ENCODE results near the gene FARS2.

Gene FARS2

DNA sequence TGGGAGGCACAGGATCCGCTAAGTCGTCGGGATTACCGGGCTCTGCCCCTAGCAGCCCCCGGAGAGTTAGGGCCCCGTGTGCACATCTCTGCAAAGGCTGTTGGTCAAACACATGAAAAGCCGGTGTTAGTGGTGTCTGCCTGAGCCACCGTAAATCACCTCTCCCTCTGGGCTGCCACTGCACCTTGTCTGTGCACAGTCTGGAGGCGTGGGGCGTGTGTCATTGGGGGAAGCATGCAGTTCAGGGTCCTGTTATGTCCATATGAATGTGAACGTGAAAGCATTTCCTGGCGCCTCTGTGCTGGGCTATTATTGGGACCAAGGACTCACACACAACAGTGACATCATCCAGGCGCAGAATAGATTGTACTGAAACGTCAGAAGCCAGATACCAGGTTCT, 439.9 kb downstream of the FARS2 start:
- no peaks in the 10 kb centered on the region for H3K36me3 ChIP-seq (ENCODE audit: control insufficient read depth in 2 of 2, insufficient read depth in 1 of 2, low read length in 2 of 2)
- H3K27ac ChIP-seq (ENCODE audit: extremely low read depth, low read depth, low read length): no peak overlapping the region
- no peaks in the 10 kb centered on the region for H3K9me3 ChIP-seq (ENCODE audit: control insufficient read depth, insufficient read depth, low read depth, low read length)
- TF ChIP-seq, protein P1, sequence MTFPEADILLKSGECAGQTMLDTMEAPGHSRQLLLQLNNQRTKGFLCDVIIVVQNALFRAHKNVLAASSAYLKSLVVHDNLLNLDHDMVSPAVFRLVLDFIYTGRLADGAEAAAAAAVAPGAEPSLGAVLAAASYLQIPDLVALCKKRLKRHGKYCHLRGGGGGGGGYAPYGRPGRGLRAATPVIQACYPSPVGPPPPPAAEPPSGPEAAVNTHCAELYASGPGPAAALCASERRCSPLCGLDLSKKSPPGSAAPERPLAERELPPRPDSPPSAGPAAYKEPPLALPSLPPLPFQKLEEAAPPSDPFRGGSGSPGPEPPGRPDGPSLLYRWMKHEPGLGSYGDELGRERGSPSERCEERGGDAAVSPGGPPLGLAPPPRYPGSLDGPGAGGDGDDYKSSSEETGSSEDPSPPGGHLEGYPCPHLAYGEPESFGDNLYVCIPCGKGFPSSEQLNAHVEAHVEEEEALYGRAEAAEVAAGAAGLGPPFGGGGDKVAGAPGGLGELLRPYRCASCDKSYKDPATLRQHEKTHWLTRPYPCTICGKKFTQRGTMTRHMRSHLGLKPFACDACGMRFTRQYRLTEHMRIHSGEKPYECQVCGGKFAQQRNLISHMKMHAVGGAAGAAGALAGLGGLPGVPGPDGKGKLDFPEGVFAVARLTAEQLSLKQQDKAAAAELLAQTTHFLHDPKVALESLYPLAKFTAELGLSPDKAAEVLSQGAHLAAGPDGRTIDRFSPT (tag by site-specific recombination; IDR thresholded peaks at IDR 0.05): no peak
- no peak overlapping the region for H3K4me3 ChIP-seq (ENCODE audit: low read depth, low read length)
- H3K4me1 ChIP-seq (ENCODE audit: control insufficient read depth, insufficient read depth, low read length): no peaks in the 10 kb centered on the region
- ChIA-PET POLR2A (no interaction called here), CTCF (no interaction called here)

DNA sequence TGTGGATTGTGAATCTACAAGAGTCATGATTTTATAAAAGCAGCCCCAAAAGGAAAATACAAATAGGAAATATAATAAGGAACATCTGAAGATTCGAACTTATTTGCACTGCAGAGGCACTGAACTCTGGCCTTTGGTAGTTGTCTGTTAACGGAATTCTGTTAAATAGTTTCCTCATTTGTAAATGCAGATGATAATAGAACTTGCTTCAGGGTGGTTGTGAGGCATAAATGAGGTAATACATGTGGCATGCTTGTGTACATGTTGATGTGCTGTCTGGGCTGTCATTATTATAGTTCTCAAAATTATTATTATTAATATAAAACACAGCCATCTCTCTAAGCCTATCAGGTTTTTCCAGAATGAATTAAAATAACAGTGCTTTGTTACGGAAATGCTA, 443.4 kb downstream of the FARS2 start:
- Histone ChIP-seq H3K4me3 (ENCODE audit: low read depth, low read length) (no peak overlapping the region), H3K36me3 (ENCODE audit: control insufficient read depth in 2 of 2, insufficient read depth in 1 of 2, low read length in 2 of 2) (no peaks in the 10 kb centered on the region), H3K4me1 (ENCODE audit: control insufficient read depth, insufficient read depth, low read length) (no peaks in the 10 kb centered on the region), H3K9me3 (ENCODE audit: control insufficient read depth, insufficient read depth, low read depth, low read length) (no peaks in the 10 kb centered on the region), H3K27ac (ENCODE audit: extremely low read depth, low read depth, low read length) (no peak overlapping the region)
- ChIA-PET POLR2A (no interaction called here), CTCF (no interaction called here)
- TF ChIP-seq, protein P2, sequence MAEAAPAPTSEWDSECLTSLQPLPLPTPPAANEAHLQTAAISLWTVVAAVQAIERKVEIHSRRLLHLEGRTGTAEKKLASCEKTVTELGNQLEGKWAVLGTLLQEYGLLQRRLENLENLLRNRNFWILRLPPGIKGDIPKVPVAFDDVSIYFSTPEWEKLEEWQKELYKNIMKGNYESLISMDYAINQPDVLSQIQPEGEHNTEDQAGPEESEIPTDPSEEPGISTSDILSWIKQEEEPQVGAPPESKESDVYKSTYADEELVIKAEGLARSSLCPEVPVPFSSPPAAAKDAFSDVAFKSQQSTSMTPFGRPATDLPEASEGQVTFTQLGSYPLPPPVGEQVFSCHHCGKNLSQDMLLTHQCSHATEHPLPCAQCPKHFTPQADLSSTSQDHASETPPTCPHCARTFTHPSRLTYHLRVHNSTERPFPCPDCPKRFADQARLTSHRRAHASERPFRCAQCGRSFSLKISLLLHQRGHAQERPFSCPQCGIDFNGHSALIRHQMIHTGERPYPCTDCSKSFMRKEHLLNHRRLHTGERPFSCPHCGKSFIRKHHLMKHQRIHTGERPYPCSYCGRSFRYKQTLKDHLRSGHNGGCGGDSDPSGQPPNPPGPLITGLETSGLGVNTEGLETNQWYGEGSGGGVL (tag by site-specific recombination; IDR thresholded peaks at IDR 0.05): no peak
- TF ChIP-seq ZNF596 (tag by site-specific recombination; IDR thresholded peaks at IDR 0.05): no peak
- no peak for TF ChIP-seq KLF16 (tag by site-specific recombination; IDR thresholded peaks at IDR 0.05)
- no peak for TF ChIP-seq ZNF10 (tag by site-specific recombination; IDR thresholded peaks at IDR 0.05)
- no peak for TF ChIP-seq ZNF785 (tag by site-specific recombination; IDR thresholded peaks at IDR 0.05)
- TF ChIP-seq ZNF423 (tag by site-specific recombination; IDR thresholded peaks at IDR 0.05): no peak
- no peak for TF ChIP-seq FEZF1 (tag by site-specific recombination; IDR thresholded peaks at IDR 0.05)
- TF ChIP-seq ZNF791 (tag by site-specific recombination; IDR thresholded peaks at IDR 0.05): no peak
- TF ChIP-seq KLF10 (tag by site-specific recombination; IDR thresholded peaks at IDR 0.05): no peak
- TF ChIP-seq ZNF555 (tag by site-specific recombination; conservative IDR thresholded peaks at IDR 0.05): no peak
- TF ChIP-seq, protein P3, sequence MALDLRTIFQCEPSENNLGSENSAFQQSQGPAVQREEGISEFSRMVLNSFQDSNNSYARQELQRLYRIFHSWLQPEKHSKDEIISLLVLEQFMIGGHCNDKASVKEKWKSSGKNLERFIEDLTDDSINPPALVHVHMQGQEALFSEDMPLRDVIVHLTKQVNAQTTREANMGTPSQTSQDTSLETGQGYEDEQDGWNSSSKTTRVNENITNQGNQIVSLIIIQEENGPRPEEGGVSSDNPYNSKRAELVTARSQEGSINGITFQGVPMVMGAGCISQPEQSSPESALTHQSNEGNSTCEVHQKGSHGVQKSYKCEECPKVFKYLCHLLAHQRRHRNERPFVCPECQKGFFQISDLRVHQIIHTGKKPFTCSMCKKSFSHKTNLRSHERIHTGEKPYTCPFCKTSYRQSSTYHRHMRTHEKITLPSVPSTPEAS (tag by site-specific recombination; IDR thresholded peaks at IDR 0.05): no peak
- no peak for TF ChIP-seq ZNF132 (tag by site-specific recombination; IDR thresholded peaks at IDR 0.05; ENCODE audit: borderline replicate concordance)

DNA sequence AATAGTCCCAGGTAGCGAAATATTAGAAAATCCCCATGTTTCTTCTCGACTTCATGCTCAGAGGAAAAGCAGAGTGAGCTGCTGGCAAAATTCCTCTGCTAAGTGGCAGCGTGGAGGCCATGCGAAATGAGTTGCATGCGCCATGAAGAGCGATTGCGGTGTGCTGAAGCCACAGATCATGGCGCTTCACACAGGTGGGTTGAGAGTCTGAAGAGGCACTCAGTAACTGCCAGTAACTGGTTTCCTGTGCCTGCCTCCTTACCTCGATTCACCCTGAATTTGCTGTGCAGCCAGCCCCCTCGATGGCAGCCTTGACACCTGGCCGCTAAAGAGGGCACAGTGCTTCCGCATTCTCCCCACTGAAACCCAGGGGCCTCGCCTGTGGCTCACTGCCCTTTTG, 443.9 kb downstream of the FARS2 start:
- CTCF ChIA-PET: no interaction called here
- H3K27ac ChIP-seq (ENCODE audit: extremely low read depth, low read depth, low read length): no peak overlapping the region

More for the DNA sequence above, 443.9 kb downstream of the FARS2 start:
- Histone ChIP-seq H3K9me3 (ENCODE audit: control insufficient read depth, insufficient read depth, low read depth, low read length) (no peaks in the 10 kb centered on the region), H3K4me1 (ENCODE audit: control insufficient read depth, insufficient read depth, low read length) (no peaks in the 10 kb centered on the region), H3K36me3 (ENCODE audit: control insufficient read depth in 2 of 2, insufficient read depth in 1 of 2, low read length in 2 of 2) (no peaks in the 10 kb centered on the region), H3K4me3 (ENCODE audit: low read depth, low read length) (no peak overlapping the region)
- TF ChIP-seq ZNF555 (tag by site-specific recombination; conservative IDR thresholded peaks at IDR 0.05) (no peak), ZNF248 (tag by site-specific recombination; IDR thresholded peaks at IDR 0.05) (no peak)
- POLR2A ChIA-PET: no interaction called here
